ENCODE results near the gene HLA-E. TPM values are rescaled to one million over a fixed set of nuclear protein-coding genes. Genes with fewer than 3 reads are reported as not detected.

HLA-E gene
- total RNA-seq, 1 experiment from 2014 or later, result 131 TPM

DNA sequence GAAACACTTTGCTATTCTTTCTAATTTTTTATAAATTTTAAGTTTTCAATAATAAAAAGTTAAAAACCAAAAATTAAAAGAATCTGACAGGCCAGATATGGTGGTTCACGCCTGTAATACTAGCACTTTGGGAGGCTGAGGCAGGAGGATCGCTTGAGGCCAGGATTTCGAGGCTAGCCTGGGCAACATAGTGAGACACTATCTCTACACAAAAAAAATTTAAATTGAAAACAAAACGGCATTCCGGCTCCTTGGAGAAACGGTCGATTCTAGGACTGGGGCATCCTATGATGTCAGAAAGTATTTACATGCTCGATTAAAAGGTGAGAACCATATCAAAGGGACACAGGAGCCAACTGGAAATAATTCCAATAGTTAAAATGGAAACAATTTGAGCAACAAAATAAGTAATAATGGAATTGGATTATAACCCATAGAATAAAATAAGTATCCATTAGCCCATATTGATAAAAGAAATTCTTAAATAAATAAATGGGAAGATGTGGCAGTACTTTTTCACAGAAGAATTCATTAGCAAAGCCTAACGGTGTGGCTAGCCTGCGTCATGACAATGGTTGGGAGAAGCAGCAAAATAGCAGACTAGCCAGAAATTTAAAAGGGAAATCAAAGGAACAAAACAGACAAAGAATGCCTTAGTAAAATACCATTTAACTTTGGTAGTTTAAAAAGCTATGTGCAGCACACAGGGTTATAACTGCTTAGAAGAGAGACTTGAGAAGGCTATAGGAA is 21.3 kb downstream of the HLA-E start:
- no peak overlapping the region for H3K27ac ChIP-seq (ENCODE audit: low read length)
- H3K4me1 ChIP-seq (ENCODE audit: insufficient read depth, low read length), result 0 out of 2 replicates have a peak, but pooled peaks cover 7% of the 10 kb centered on the region
- POLR2A ChIA-PET (ENCODE audit: unreplicated experiment), result interaction anchor here (0.6 kb wide), 1 partner anchor 16 kb away, joined by 5 read pairs; no protein-coding TSS in a partner anchor
- intact Hi-C loops (cut with micrococcal nuclease), result no loop called here
- H3K36me3 ChIP-seq (ENCODE audit: low read depth, low read length), result no peaks in the 10 kb centered on the region
- DNase-seq, result no peak
- H3K9me2 ChIP-seq (replicated peaks; ENCODE audit: low read length), result no peaks in the 10 kb centered on the region
- H2AFZ ChIP-seq (ENCODE audit: low read length), result no peak overlapping the region
- H3K9ac ChIP-seq (ENCODE audit: low read length), result no peak overlapping the region
- H4K20me1 ChIP-seq (ENCODE audit: low read length), result no peaks in the 10 kb centered on the region
- no peaks in the 10 kb centered on the region for H3F3A ChIP-seq (ENCODE audit: low read length, unreplicated experiment)
- BruUV-seq (replicated peaks), result no TSS peak
- no peaks in the 10 kb centered on the region for H3K27me3 ChIP-seq (ENCODE audit: low read length)
- no peak overlapping the region for H3K4me2 ChIP-seq (ENCODE audit: low read length)
- CTCF ChIA-PET, result interaction anchor here (0.7 kb wide), 1 partner anchor 34 kb away, joined by 3 read pairs; no protein-coding TSS in a partner anchor
- H3K4me3 ChIP-seq (ENCODE audit: low read length), result no peak overlapping the region
- no peak for ATAC-seq
- H3K9me3 ChIP-seq (ENCODE audit: low read length), result no peaks in the 10 kb centered on the region
- TF ChIP-seq EZH2phosphoT487 (IDR thresholded peaks at IDR 0.05; ENCODE audit: borderline replicate concordance, low read length) (no peak), EZH2 (IDR thresholded peaks at IDR 0.05; ENCODE audit: low read length, unreplicated experiment) (no peak)
- TF ChIP-seq, protein P1, sequence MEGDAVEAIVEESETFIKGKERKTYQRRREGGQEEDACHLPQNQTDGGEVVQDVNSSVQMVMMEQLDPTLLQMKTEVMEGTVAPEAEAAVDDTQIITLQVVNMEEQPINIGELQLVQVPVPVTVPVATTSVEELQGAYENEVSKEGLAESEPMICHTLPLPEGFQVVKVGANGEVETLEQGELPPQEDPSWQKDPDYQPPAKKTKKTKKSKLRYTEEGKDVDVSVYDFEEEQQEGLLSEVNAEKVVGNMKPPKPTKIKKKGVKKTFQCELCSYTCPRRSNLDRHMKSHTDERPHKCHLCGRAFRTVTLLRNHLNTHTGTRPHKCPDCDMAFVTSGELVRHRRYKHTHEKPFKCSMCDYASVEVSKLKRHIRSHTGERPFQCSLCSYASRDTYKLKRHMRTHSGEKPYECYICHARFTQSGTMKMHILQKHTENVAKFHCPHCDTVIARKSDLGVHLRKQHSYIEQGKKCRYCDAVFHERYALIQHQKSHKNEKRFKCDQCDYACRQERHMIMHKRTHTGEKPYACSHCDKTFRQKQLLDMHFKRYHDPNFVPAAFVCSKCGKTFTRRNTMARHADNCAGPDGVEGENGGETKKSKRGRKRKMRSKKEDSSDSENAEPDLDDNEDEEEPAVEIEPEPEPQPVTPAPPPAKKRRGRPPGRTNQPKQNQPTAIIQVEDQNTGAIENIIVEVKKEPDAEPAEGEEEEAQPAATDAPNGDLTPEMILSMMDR (conservative IDR thresholded peaks at IDR 0.05; ENCODE audit: low read depth, low read length), result no peak
- H3K79me2 ChIP-seq (ENCODE audit: low read length), result no peaks in the 10 kb centered on the region

DNA sequence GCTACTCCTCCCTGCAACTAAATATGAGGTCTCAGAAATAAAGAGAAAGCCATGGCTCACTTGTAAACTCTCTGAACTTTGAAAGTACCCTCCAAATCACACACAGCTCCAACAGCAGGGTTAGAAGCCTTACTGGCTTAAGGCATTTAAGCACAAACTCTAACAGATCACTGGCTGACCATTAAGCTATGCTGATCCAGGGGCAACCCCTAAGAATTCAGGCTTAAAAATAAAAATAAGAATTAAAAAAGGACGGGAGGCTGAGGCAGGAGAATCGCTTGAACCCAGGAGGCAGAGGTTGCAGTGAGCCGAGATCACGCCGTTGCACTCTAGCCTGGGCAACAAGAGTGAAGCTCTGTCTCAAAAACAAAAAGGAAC is 21.8 kb downstream of the HLA-E start:
- no peak for TF ChIP-seq EZH2phosphoT487 (IDR thresholded peaks at IDR 0.05; ENCODE audit: borderline replicate concordance, low read length)
- TF ChIP-seq, protein P1 (conservative IDR thresholded peaks at IDR 0.05; ENCODE audit: low read depth, low read length), result no peak
- no peak for TF ChIP-seq EZH2 (IDR thresholded peaks at IDR 0.05; ENCODE audit: low read length, unreplicated experiment)
- Histone ChIP-seq H3K9me2 (replicated peaks; ENCODE audit: low read length) (no peaks in the 10 kb centered on the region), H3K4me2 (ENCODE audit: low read length) (no peak overlapping the region), H3K36me3 (ENCODE audit: low read depth, low read length) (no peaks in the 10 kb centered on the region), H3K9me3 (ENCODE audit: low read length) (no peaks in the 10 kb centered on the region), H3K27ac (ENCODE audit: low read length) (no peak overlapping the region), H4K20me1 (ENCODE audit: low read length) (no peaks in the 10 kb centered on the region), H3K4me3 (ENCODE audit: low read length) (no peak overlapping the region), H2AFZ (ENCODE audit: low read length) (no peak overlapping the region), H3K4me1 (ENCODE audit: insufficient read depth, low read length) (peaks cover 10% of the 10 kb centered on the region), H3F3A (ENCODE audit: low read length, unreplicated experiment) (no peaks in the 10 kb centered on the region), H3K27me3 (ENCODE audit: low read length) (no peaks in the 10 kb centered on the region), H3K9ac (ENCODE audit: low read length) (no peak overlapping the region), H3K79me2 (ENCODE audit: low read length) (no peaks in the 10 kb centered on the region)
- intact Hi-C loops (cut with micrococcal nuclease), result no loop called here
- POLR2A ChIA-PET (ENCODE audit: unreplicated experiment), result interaction anchor here (0.6 kb wide), 1 partner anchor 17 kb away, joined by 5 read pairs; no protein-coding TSS in a partner anchor
- ATAC-seq (no peak), DNase-seq (no peak)
- no TSS peak for BruUV-seq (replicated peaks)
- CTCF ChIA-PET, result interaction anchor here (0.7 kb wide), 1 partner anchor 34 kb away, joined by 3 read pairs; no protein-coding TSS in a partner anchor

DNA sequence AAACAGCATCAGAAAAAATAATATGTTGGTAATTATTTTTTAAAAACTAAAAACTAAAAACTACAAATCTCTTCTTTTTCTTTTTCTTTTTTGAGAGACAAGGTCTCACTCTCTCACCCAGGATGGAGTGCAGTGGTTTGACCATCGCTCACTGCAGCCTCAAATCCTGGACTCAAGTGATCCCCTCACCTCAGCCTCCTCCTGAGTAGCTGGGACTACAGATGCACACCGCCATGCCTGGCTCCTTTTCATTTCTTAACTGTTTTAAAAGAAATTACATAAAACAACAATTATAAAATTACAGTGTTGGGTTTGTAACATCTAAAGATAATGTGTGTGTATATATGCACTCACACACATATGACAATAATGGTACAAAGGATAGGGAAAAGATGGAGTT is 24.1 kb downstream of the HLA-E start:
- no peak for DNase-seq
- H3K27me3 ChIP-seq (ENCODE audit: low read length), result no peaks in the 10 kb centered on the region
- H4K20me1 ChIP-seq (ENCODE audit: low read length), result no peaks in the 10 kb centered on the region
- H3K79me2 ChIP-seq (ENCODE audit: low read length), result no peaks in the 10 kb centered on the region
- no peaks in the 10 kb centered on the region for H3F3A ChIP-seq (ENCODE audit: low read length, unreplicated experiment)
- ChIA-PET CTCF (no interaction called here), POLR2A (ENCODE audit: unreplicated experiment) (no interaction called here)
- BruUV-seq (replicated peaks), result no TSS peak
- no peaks in the 10 kb centered on the region for H3K36me3 ChIP-seq (ENCODE audit: low read depth, low read length)
- ATAC-seq, result no peak
- H2AFZ ChIP-seq (ENCODE audit: low read length), result no peak overlapping the region
- H3K9me3 ChIP-seq (ENCODE audit: low read length), result no peaks in the 10 kb centered on the region
- no peak overlapping the region for H3K4me3 ChIP-seq (ENCODE audit: low read length)
- no peaks in the 10 kb centered on the region for H3K9me2 ChIP-seq (replicated peaks; ENCODE audit: low read length)
- TF ChIP-seq, protein P1 (conservative IDR thresholded peaks at IDR 0.05; ENCODE audit: low read depth, low read length), result no peak
- TF ChIP-seq EZH2phosphoT487 (IDR thresholded peaks at IDR 0.05; ENCODE audit: borderline replicate concordance, low read length) (no peak), EZH2 (IDR thresholded peaks at IDR 0.05; ENCODE audit: low read length, unreplicated experiment) (no peak)
- H3K4me1 ChIP-seq (ENCODE audit: insufficient read depth, low read length), result peaks cover 12% of the 10 kb centered on the region
- no peak overlapping the region for H3K27ac ChIP-seq (ENCODE audit: low read length)
- intact Hi-C loops (cut with micrococcal nuclease), result no loop called here
- H3K4me2 ChIP-seq (ENCODE audit: low read length), result no peak overlapping the region
- no peak overlapping the region for H3K9ac ChIP-seq (ENCODE audit: low read length)

All from PC-3 (cell line).